GM21367 (cell line): ENCODE data around the gene EID2B.

Experiments
- ATAC-seq: cut with Tn5 transposase; IDR thresholded peaks from one replicate; pipeline ENCODE4 v1.9.1; 2021; ENCODE audit not compliant: unreplicated experiment

The EID2B gene

GRCh38 chr19:39532233-39533002 lies at the start of gene EID2B:
EID2B (minus strand) TSS chr19:39532852; CDS start chr19:39532802, 50 bp downstream.
- peak; percentile 85 for ATAC-seq

- ATAC-seq: no peak
Observed at GRCh38 chr19:39582442-39582841, 49.8 kb upstream of the EID2B start.

DNA sequence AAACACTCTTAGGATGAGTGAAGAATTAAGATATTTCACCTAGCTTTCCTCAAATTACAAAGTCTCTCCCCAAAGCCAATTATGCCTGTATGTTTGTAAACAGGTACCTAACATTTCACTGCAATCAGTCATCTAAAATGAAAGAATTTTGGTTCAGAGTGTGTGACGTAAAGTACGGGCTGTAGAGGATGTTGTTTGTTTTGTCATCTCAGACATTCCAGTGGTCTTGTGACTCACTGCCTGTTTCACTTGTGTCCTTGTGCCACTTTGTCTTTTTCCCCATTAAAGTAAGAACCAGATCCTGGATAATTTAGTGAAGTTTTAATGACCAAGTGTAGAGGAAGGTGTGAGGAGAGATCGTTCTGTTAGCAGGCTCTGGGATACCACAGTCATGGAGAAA lies 36.0 kb upstream of the EID2B start:
- no peak for ATAC-seq

GRCh38 chr19:39566064-39566463 lies 33.4 kb upstream of the EID2B start:
- no peak for ATAC-seq

- ATAC-seq: no peak
Observed at GRCh38 chr19:39563408-39563807, 30.8 kb upstream of the EID2B start.

- ATAC-seq: no peak
Observed at GRCh38 chr19:39558624-39559117, 26.0 kb upstream of the EID2B start.

DNA sequence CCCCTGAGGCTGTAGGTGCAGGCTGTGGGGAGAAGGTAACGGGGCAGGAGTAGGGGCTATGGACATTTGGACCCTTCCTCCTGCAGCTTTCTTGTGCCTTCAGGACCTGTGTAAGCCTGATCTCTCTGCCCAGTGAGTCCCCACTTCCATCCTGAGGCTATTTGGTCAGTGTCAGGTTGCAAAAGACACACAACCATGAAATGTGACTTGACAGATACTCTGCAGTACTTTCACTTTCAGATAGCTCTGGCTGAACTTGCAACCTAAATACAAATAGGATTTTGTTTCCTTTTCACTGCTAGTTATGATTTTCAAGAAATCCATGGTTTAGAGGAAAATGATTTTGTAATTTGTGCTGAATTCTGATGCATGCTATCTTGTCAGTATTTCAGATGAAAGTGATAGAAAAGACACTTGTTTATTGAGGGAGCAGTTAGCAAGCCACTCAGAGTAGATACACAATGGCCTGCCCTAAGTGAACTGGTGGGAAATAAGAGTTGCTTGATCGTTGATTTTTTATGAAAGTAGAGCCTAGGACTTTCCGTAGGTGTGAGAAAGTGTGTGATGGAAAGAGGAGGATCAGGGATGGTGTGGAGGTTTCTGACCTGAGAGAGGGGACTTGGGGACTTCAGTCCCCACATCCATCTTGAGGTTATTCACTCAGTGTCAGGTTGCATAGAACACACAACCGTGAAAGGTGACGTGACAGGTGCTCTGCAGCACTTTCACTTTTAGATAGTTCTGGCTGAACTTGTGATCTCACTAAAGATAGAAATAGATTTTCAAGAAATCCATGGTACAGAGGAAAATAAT lies 25.4 kb upstream of the EID2B start:
- no peak for ATAC-seq

GRCh38 chr19:39555883-39556282 lies 23.2 kb upstream of the EID2B start:
- no peak for ATAC-seq

GRCh38 chr19:39554701-39555311 lies 22.2 kb upstream of the EID2B start:
- no peak for ATAC-seq

GRCh38 chr19:39553082-39553652 lies 20.5 kb upstream of the EID2B start:
- no peak for ATAC-seq

DNA sequence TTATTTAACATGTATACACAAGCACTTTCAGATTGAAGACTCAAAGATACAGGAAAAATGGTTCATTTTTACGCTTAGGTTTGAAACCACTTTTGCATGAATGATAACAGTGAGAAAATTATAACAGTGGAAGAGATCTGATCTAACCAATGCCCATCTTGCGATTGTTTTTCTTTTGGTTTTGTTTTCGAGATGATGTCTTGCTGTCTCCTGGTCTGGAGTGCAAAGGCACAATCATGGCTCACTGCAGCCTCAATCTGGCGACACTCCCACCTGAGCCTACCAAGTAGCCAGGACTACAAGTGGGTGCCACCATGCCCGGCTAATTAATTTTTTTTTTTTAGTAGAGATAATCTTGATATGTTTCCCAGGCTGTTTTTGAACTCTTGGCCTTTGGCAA lies 17.5 kb upstream of the EID2B start:
- no peak for ATAC-seq

GRCh38 chr19:39546599-39546998 lies 13.9 kb upstream of the EID2B start:
- ATAC-seq: no peak

- no peak for ATAC-seq
Observed at GRCh38 chr19:39544911-39545310, 12.3 kb upstream of the EID2B start.

DNA sequence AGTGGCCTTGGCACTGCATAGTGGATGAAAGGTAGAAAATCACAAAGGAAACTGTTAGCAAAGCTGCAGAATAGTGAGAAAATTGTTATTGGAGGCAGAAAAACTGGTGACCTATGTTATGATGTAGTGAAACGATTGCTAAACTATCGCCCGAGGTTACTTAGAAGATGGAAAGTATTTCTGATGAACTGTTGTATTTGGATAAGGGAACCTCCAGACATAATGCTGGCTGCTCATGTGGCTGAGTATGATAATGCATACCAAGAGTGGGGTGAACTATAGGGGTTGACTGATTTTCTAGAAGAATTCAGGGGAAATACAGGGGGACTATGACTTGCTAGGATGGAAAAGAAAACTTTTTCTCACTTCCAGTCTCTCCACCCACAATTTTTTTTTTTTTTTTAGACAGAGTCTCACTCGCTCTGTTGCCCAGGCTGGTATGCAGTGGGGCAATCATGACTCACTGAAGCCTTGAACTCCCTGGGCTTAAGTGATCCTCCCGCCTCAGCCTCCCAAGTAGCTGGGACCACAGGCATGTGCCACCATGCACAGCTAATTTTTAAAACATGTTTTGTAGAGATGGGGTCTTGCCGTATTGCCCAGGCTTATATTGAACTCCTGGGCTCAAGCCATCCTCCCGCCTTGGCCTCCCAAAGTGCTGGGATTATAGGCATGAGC lies 11.7 kb upstream of the EID2B start:
- ATAC-seq: no peak

GRCh38 chr19:39543477-39543857 lies 10.8 kb upstream of the EID2B start:
- no peak for ATAC-seq

DNA sequence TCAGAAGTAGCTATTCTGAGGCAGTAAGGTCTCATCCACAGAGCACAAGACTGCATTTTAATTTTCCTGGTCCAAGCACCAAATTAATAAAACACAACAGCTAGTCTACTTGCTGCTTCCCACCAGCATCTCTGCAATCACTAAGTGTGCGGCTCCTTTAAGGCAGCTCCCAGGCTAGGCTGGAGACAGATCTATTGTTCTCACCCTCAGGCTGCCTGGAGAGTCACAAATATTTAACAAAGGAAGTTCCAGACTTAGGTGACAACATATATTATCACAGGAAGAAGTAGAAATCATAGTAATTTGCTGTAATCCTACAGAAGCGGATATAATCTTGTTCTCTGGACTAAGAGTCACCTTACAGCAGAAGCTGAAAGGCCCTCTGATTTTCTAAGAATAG lies 9.6 kb upstream of the EID2B start:
- no peak for ATAC-seq

- no peak for ATAC-seq
Observed at GRCh38 chr19:39540333-39540673, 7.7 kb upstream of the EID2B start.

- ATAC-seq: peak; percentile 66
Observed at GRCh38 chr19:39539518-39540332, 7.1 kb upstream of the EID2B start, which contains the start of gene EID2. EID2 (minus strand) TSS chr19:39540161; CDS start chr19:39540079, 82 bp downstream.

DNA sequence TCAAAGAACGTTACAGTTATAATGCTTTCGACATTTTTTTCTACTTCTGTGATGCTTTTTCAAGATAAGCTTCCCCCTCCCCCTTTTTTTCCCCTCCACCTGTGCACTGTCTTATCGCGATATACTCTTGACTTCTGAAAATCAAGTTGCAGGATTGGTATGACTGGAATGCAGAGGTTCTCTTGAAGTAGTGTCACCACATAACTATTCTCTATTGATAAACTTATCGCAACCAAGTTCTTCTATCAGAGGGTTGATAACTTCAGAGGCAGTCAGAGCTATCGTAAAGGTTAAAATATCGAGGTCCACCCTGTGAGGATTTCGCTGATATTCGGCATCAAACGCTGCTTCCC lies 6.5 kb upstream of the EID2B start:
- ATAC-seq: peak; percentile 14

- no peak for ATAC-seq
Observed at GRCh38 chr19:39533791-39534190, 1.1 kb upstream of the EID2B start.
